ENCODE results near the gene ZC3H12D.

ZC3H12D gene

GRCh38 chr6:149477544-149477943, 7.3 kb downstream of the ZC3H12D start:
- no peak for TF ChIP-seq FOXP2 (optimal IDR thresholded peaks at IDR 0.05; ENCODE audit: borderline replicate concordance, extremely low read depth, extremely low read length, insufficient read depth)
- TF ChIP-seq POLR2AphosphoS5 (IDR thresholded peaks at IDR 0.05; ENCODE audit: low read depth, low read length) = no peak
- no peak for TF ChIP-seq SIN3A (IDR thresholded peaks at IDR 0.05; ENCODE audit: borderline replicate concordance, insufficient read depth, low read length)
- no peak for TF ChIP-seq TAF1 (IDR thresholded peaks at IDR 0.05; ENCODE audit: borderline replicate concordance, insufficient read depth, low read length)
- no peak for TF ChIP-seq REST (IDR thresholded peaks at IDR 0.05; ENCODE audit: insufficient read depth in 1 of 2, low read depth in 2 of 2, low read length in 2 of 2)

- TF ChIP-seq TAF1 (IDR thresholded peaks at IDR 0.05; ENCODE audit: borderline replicate concordance, insufficient read depth, low read length) (no peak), FOXP2 (optimal IDR thresholded peaks at IDR 0.05; ENCODE audit: borderline replicate concordance, extremely low read depth, extremely low read length, insufficient read depth) (no peak), POLR2AphosphoS5 (IDR thresholded peaks at IDR 0.05; ENCODE audit: low read depth, low read length) (no peak), SIN3A (IDR thresholded peaks at IDR 0.05; ENCODE audit: borderline replicate concordance, insufficient read depth, low read length) (no peak), REST (IDR thresholded peaks at IDR 0.05; ENCODE audit: insufficient read depth in 1 of 2, low read depth in 2 of 2, low read length in 2 of 2) (no peak)
Observed at GRCh38 chr6:149476789-149477455, 7.9 kb downstream of the ZC3H12D start.

DNA sequence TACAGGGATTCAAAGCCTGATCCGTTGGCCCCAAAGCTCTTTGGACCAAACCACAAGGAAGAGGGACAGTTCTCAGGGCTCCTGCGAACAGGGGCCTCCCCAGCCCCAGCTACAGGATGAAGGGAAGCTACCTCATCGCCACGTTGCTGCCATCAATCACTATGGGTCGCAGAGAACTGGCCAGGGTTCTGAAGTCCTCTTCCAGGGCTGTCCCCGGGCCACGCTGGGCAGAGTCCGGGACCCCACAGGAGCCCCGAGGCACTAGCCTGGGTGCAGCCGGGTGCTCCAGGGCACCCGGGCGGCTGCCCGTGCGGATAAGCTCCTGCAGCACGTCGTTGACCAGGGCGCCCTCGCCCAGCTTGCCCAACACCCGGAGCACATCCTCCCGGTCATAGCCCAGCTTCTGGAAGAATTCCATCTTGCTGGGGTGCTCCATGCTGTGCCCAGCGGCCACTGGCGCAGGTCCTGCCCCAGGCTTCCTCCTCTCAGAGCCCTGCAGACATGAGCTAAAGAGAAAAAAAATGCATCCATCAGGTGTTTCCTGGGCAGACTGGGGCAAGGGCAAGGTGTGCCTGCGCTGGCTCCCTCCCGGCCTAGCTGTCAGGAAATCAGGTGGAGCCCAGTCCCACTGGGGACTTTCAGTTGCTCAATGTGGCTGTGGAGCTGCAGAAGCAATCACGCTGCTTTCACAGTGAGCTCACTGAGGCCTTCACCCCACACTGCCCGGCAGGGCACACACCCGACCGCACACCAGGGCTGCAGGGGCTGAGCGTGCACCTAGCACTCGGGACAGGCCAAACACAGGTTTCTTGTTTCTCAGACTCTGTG, 10.5 kb downstream of the ZC3H12D start:
- TF ChIP-seq FOXP2 (optimal IDR thresholded peaks at IDR 0.05; ENCODE audit: borderline replicate concordance, extremely low read depth, extremely low read length, insufficient read depth) (no peak), REST (IDR thresholded peaks at IDR 0.05; ENCODE audit: insufficient read depth in 1 of 2, low read depth in 2 of 2, low read length in 2 of 2) (peak; percentile 62 to 84)

- TF ChIP-seq REST (IDR thresholded peaks at IDR 0.05; ENCODE audit: insufficient read depth in 1 of 2, low read depth in 2 of 2, low read length in 2 of 2) (no peak), FOXP2 (optimal IDR thresholded peaks at IDR 0.05; ENCODE audit: borderline replicate concordance, extremely low read depth, extremely low read length, insufficient read depth) (no peak), SIN3A (IDR thresholded peaks at IDR 0.05; ENCODE audit: borderline replicate concordance, insufficient read depth, low read length) (no peak), POLR2AphosphoS5 (IDR thresholded peaks at IDR 0.05; ENCODE audit: low read depth, low read length) (no peak), TAF1 (IDR thresholded peaks at IDR 0.05; ENCODE audit: borderline replicate concordance, insufficient read depth, low read length) (no peak)
Observed at GRCh38 chr6:149473080-149474052, 11.4 kb downstream of the ZC3H12D start.

Measured in PFSK-1 (cell line).